GM21717 (cell line): ENCODE measurements around the gene RNF13.

Experiments used
- ATAC-seq: cut with Tn5 transposase; IDR thresholded peaks from one replicate; pipeline ENCODE4 v1.9.1; 2021; ENCODE audit warnings: mild to moderate bottlenecking, moderate library complexity; ENCODE audit not compliant: unreplicated experiment

Gene RNF13

GRCh38 chr3:149812606-149813366, at the start of gene RNF13:
RNF13 (plus strand) TSS chr3:149813215; CDS start chr3:149846027, 32,812 bp downstream.
- ATAC-seq: peak; percentile 94

- ATAC-seq: no peak
Observed at GRCh38 chr3:149763565-149764195, 49.3 kb upstream of the RNF13 start.

GRCh38 chr3:149764302-149764701, 48.7 kb upstream of the RNF13 start:
- ATAC-seq: no peak

GRCh38 chr3:149765762-149766334, 47.2 kb upstream of the RNF13 start:
- ATAC-seq: no peak

GRCh38 chr3:149767720-149768119, 45.3 kb upstream of the RNF13 start:
- no peak for ATAC-seq

- ATAC-seq: no peak
Observed at GRCh38 chr3:149768704-149769103, 44.3 kb upstream of the RNF13 start.

- no peak for ATAC-seq
Observed at GRCh38 chr3:149770246-149770645, 42.8 kb upstream of the RNF13 start.

GRCh38 chr3:149771652-149772271, 41.3 kb upstream of the RNF13 start:
- ATAC-seq: peak; percentile 58

- no peak for ATAC-seq
Observed at GRCh38 chr3:149772861-149773260, 40.2 kb upstream of the RNF13 start.

GRCh38 chr3:149776170-149776569, 36.8 kb upstream of the RNF13 start:
- ATAC-seq: no peak

- ATAC-seq: no peak
Observed at GRCh38 chr3:149777414-149778214, 35.4 kb upstream of the RNF13 start.

GRCh38 chr3:149781211-149781610, 31.8 kb upstream of the RNF13 start:
- ATAC-seq: no peak

GRCh38 chr3:149781741-149782140, 31.3 kb upstream of the RNF13 start:
- no peak for ATAC-seq

GRCh38 chr3:149783576-149783975, 29.4 kb upstream of the RNF13 start:
- ATAC-seq: no peak

- no peak for ATAC-seq
Observed at GRCh38 chr3:149784064-149784704, 28.8 kb upstream of the RNF13 start.

- no peak for ATAC-seq
Observed at GRCh38 chr3:149790268-149790667, 22.7 kb upstream of the RNF13 start.

- no peak for ATAC-seq
Observed at GRCh38 chr3:149790698-149791097, 22.3 kb upstream of the RNF13 start.

- ATAC-seq: no peak
Observed at GRCh38 chr3:149792452-149793270, 20.4 kb upstream of the RNF13 start, which contains the start of gene ANKUB1. ANKUB1 (minus strand) TSS chr3:149792554; CDS start chr3:149792366, 188 bp downstream.

- no peak for ATAC-seq
Observed at GRCh38 chr3:149796026-149796425, 17.0 kb upstream of the RNF13 start.
